NK-92 (cell line): ENCODE results near the gene IL22RA2.

Experiments used
- DNase-seq: peaks from one replicate; lab custom pipeline; 2025; ENCODE audit not compliant: unreplicated experiment; lab: John Stamatoyannopoulos, UW

Gene IL22RA2

GRCh38 chr6:137097526-137097925 lies 75.9 kb downstream of the IL22RA2 start:
- DNase-seq = no peak

- no peak for DNase-seq
Observed at GRCh38 chr6:137097057-137097456, 76.4 kb downstream of the IL22RA2 start.

- no peak for DNase-seq
Observed at GRCh38 chr6:137095651-137096238, 77.7 kb downstream of the IL22RA2 start.

- DNase-seq = no peak
Observed at GRCh38 chr6:137095093-137095492, 78.4 kb downstream of the IL22RA2 start.

GRCh38 chr6:137094411-137095008 lies 78.9 kb downstream of the IL22RA2 start:
- no peak for DNase-seq
